ENCODE data around the gene ZSCAN29.

DNA sequence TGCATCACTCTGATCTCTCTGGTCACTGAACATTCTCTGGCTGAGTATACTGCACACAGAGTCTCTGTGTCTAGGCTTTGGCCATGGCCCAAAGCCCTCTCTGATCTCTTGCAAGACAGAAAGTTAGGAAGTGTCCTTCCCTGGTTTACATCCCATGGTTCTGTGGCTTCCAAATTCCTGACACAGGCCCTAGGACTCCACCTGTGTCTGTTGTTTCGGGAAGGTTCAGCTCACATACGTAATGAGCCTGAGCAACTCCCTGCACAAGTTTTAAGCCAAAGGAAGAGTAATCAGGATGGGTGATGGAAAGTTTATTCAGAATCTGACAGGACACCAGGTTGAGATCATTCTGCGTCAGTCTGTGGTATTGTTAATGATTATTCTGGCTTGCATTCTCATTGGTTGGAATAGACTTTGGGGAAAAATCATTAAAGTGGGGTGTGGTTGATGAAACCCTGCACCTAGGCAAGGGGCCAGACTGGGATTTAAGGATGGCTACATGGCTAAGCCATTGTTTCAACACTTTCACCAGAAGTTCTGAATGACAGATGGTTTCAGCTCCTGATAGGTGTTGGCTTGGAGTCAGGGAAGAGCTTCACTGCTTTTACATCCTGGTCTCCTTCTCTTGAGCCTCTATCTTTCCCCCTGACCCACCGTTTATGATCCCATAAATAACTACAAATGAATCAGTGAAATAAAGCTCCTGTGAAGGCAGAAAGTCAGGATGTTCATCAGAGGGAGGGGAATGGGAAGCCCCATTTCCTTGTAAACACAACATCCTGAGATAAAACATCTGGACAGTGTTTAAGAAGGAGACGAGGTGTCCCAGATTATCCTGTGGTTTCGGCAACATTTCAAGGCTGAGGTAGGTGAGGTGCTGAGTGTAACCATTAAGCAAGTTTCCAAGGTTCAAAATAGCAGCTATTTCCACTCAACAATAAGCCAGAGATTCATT is 54.5 kb downstream of the ZSCAN29 start:
- TF ChIP-seq, protein P1, sequence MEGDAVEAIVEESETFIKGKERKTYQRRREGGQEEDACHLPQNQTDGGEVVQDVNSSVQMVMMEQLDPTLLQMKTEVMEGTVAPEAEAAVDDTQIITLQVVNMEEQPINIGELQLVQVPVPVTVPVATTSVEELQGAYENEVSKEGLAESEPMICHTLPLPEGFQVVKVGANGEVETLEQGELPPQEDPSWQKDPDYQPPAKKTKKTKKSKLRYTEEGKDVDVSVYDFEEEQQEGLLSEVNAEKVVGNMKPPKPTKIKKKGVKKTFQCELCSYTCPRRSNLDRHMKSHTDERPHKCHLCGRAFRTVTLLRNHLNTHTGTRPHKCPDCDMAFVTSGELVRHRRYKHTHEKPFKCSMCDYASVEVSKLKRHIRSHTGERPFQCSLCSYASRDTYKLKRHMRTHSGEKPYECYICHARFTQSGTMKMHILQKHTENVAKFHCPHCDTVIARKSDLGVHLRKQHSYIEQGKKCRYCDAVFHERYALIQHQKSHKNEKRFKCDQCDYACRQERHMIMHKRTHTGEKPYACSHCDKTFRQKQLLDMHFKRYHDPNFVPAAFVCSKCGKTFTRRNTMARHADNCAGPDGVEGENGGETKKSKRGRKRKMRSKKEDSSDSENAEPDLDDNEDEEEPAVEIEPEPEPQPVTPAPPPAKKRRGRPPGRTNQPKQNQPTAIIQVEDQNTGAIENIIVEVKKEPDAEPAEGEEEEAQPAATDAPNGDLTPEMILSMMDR (conservative IDR thresholded peaks at IDR 0.05; ENCODE audit: low read length): no peak
- TF ChIP-seq EZH2phosphoT487 (IDR thresholded peaks at IDR 0.05; ENCODE audit: borderline replicate concordance, low read depth, low read length): no peak

Data from OCI-LY7 (cell line).